Activated CD8-positive, alpha-beta T cell treated with anti-CD3 and anti-CD28 coated beads for 36 hours (primary cell): ENCODE results near the gene TIE1. TPM values are rescaled to one million over a fixed set of nuclear protein-coding genes. Genes with fewer than 3 reads are reported as not detected.

ENCODE experiments used
- ATAC-seq: fragments of 200-7000 bp; cut with Tn5 transposase; one replicate; pipeline ENCODE4 v1.10.0; 2021; ENCODE audit warnings: mild to moderate bottlenecking, moderate library complexity
- CTCF ChIA-PET: fragments of 350-600 bp; sonication (Branson Sonifier 250); formaldehyde crosslinking; loops from one replicate; lab custom pipeline; 2021; ENCODE audit warnings: antibody characterized with exemption; lab: Charles Lee
- POLR2A ChIA-PET: fragments of 350-600 bp; sonication (Branson Sonifier 250); formaldehyde crosslinking; loops from one replicate; lab custom pipeline; 2021; ENCODE audit warnings: antibody characterized with exemption; lab: Charles Lee
- DNase-seq: peaks from one replicate; pipeline ENCODE4 v3.0.0-alpha.2; 2020
- H3K27ac Mint-ChIP-seq: one replicate; pipeline ENCODE4 v1.8.0; 2021; ENCODE audit warnings: mild to moderate bottlenecking, mixed read lengths
- H3K27me3 Mint-ChIP-seq: one replicate; pipeline ENCODE4 v1.8.0; 2021; ENCODE audit warnings: mixed read lengths
- H3K36me3 Mint-ChIP-seq: one replicate; pipeline ENCODE4 v1.8.0; 2021; ENCODE audit warnings: low read depth, mixed read lengths
- H3K4me1 Mint-ChIP-seq: one replicate; pipeline ENCODE4 v1.8.0; 2021; ENCODE audit warnings: low read depth, mixed read lengths
- H3K4me3 Mint-ChIP-seq: one replicate; pipeline ENCODE4 v1.8.0; 2021; ENCODE audit warnings: mild to moderate bottlenecking, moderate library complexity, mixed read lengths
- H3K9me3 Mint-ChIP-seq: one replicate; pipeline ENCODE4 v1.8.0; 2021; ENCODE audit warnings: mixed read lengths
- CTCF ChIP-seq: fragments of 200-600 bp; IDR thresholded peaks from one replicate; pipeline ENCODE4 v1.8.0; 2022; ENCODE audit warnings: antibody characterized with exemption, mild to moderate bottlenecking
- intact Hi-C: fragments of 100-400 bp; cut with micrococcal nuclease; formaldehyde crosslinking; loops from one replicate; pipeline ENCODE4 v1.10.0; 2022
- total RNA-seq, 2 experiments: library from RNA; stranded (reverse); gene quantifications; one replicate each; pipeline ENCODE4 v1.2.3, GENCODE V29; 2021

The TIE1 gene
- total RNA-seq, 2 experiments from 2014 or later: 0.25 TPM; not detected in 1

DNA sequence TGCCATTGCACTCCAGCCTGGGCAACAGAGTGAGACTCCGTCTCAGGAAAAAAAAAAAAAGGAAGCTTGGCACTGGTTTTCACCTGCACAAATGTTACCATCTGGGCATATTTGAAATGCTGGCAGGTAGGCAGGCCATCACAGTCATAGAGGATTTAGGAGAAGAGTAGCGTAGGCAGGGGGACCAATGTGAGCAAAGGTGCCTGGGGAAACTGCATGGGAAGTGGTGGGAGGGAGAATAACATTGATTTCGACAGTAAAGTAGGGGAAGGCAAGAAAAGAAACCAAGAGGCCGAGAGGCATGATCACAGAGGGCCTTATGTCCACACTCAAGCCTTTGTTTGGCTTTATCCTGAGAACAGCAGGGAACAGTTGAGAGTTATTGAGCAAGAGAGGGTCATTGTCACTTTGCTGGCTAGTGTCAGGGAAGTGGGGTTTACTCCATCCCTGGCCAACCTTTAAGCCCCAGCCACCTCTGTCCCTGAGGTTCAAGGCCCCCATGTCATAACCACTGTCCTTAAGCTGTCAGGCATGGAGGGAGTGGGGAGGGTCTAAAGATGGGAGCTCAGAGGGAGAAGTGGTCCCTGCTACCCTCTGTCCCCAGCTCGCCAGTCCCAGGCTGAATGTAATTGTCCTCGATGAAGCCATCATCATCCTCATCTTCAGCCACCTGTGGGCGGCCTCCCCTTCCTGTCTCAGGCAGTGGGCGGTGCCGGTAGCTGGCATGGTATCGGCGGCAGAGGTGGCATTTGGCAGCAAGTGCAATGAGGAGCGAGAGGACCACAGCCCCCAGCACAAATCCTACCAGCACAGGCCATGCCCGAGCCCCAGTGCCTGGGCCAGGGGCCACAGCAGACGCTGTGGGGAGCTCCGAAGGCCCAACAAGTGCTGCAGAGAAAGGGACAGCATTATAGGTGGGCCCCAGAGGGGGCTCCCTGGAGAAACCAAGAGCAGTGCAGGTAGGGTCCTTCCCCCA lies 18.3 kb upstream of the TIE1 start:
- TF ChIP-seq CTCF: no peak
- no peaks in the 10 kb centered on the region for H3K36me3 Mint-ChIP-seq
- no peaks in the 10 kb centered on the region for H3K4me1 Mint-ChIP-seq
- ChIA-PET POLR2A (no interaction called here), CTCF (no interaction called here)
- DNase-seq (no peak), ATAC-seq (no peak)
- no peak overlapping the region for H3K27ac Mint-ChIP-seq
- peaks cover 3% of the 10 kb centered on the region for H3K27me3 Mint-ChIP-seq
- no peaks in the 10 kb centered on the region for H3K9me3 Mint-ChIP-seq
- no peak overlapping the region for H3K4me3 Mint-ChIP-seq
- intact Hi-C loops: no loop called here

DNA sequence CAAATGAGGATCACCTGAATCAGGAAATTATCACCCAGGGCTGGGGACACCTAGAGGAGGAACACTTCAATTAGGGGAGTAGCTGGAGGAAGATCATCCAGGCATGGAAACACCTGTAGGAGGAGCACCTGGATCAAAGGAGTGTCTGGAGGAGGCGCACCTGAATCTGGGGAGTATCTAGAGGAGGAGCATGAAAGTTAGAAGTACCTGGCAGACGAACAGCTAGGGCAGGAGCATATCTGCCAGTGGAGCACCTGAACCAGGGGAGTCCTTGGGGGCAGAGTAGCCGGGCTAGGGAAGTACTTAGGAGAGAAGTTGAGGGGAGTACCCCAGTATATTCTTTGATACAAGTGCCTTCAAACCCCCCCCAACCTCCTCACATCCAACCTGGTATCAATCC lies 16.7 kb upstream of the TIE1 start:
- H3K4me1 Mint-ChIP-seq: no peaks in the 10 kb centered on the region
- H3K27ac Mint-ChIP-seq: no peak overlapping the region
- H3K36me3 Mint-ChIP-seq: no peaks in the 10 kb centered on the region
- TF ChIP-seq CTCF: no peak
- H3K4me3 Mint-ChIP-seq: no peak overlapping the region
- intact Hi-C loops: no loop called here
- CTCF ChIA-PET: no interaction called here
- POLR2A ChIA-PET: no interaction called here
- no peak for DNase-seq
- no peak for ATAC-seq
- H3K27me3 Mint-ChIP-seq: peaks cover 5% of the 10 kb centered on the region
- no peaks in the 10 kb centered on the region for H3K9me3 Mint-ChIP-seq

- no peak for ATAC-seq
- Mint-ChIP-seq H3K9me3 (no peaks in the 10 kb centered on the region), H3K4me3 (no peak overlapping the region), H3K4me1 (no peaks in the 10 kb centered on the region), H3K36me3 (no peaks in the 10 kb centered on the region), H3K27me3 (peaks cover 5% of the 10 kb centered on the region), H3K27ac (no peak overlapping the region)
- ChIA-PET POLR2A (interaction anchor here (1.0 kb wide), 1 partner anchor 9 kb away, joined by 3 read pairs; no protein-coding TSS in a partner anchor), CTCF (no interaction called here)
- no peak for TF ChIP-seq CTCF
- no peak for DNase-seq
- intact Hi-C loops: no loop called here
Observed at GRCh38 chr1:43284546-43285110, 16.2 kb upstream of the TIE1 start.

GRCh38 chr1:43285269-43285990 lies 15.4 kb upstream of the TIE1 start, which contains the start of gene C1orf210:
Gene C1orf210 (minus strand): TSS chr1:43285581. CDS start chr1:43283270, 2,311 bp downstream.
- DNase-seq (peak; percentile 50), ATAC-seq (peak; percentile 47)
- POLR2A ChIA-PET: interaction anchor here (1.0 kb wide), 1 partner anchor 8 kb away, joined by 3 read pairs; no protein-coding TSS in a partner anchor
- Mint-ChIP-seq H3K27ac (no peak within 1 kb of the TSS), H3K27me3 (peaks cover 3% of the 10 kb centered on the region), H3K9me3 (no peaks in the 10 kb centered on the region), H3K4me3 (no peak within 1 kb of the TSS), H3K36me3 (no peaks in the 10 kb centered on the region), H3K4me1 (no peaks in the 10 kb centered on the region)
- CTCF ChIA-PET: interaction anchor here (1.2 kb wide), 1 partner anchor 10 kb away, joined by 4 read pairs; no protein-coding TSS in a partner anchor
- intact Hi-C loops: no loop called here
- TF ChIP-seq CTCF: no peak
